ENCODE results near the gene FBXO15.

DNA sequence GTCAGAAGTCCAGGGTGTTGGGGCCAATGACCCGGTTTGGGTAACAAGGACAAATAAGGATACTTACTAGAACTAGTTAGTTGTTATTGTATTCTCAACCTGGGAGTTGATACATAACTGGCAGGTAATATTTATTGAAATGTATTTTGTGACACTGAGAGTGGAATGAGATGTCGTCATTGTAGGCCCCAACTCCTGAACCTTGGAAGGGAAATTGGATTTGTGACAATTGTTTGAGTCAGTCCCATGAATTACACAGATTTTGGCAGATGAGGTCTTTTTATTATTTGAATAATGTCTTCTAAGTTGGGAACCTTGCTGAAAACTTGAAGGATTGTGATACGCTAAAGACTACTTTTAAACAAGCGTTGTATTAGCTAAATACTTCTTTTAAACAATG lies 5.7 kb upstream of the FBXO15 start:
- TF ChIP-seq BCL6 (CRISPR knock-in tag; IDR thresholded peaks at IDR 0.05) (no peak), SAP130 (CRISPR knock-in tag; IDR thresholded peaks at IDR 0.05; ENCODE audit: low read depth) (no peak), ZKSCAN5 (CRISPR knock-in tag; IDR thresholded peaks at IDR 0.05) (no peak), FOXJ3 (CRISPR knock-in tag; IDR thresholded peaks at IDR 0.05; ENCODE audit: borderline replicate concordance) (no peak), NR2C2 (CRISPR knock-in tag; IDR thresholded peaks at IDR 0.05; ENCODE audit: borderline replicate concordance) (no peak), CREB3 (CRISPR knock-in tag; IDR thresholded peaks at IDR 0.05) (no peak), POLR2AphosphoS5 (IDR thresholded peaks at IDR 0.05; ENCODE audit: low read depth, low read length) (no peak), ZFP36 (IDR thresholded peaks at IDR 0.05; ENCODE audit: borderline replicate concordance, low read depth, low read length, partially characterized antibody) (no peak), SOX5 (CRISPR knock-in tag; IDR thresholded peaks at IDR 0.05; ENCODE audit: borderline replicate concordance) (no peak), NAIF1 (CRISPR knock-in tag; IDR thresholded peaks at IDR 0.05; ENCODE audit: borderline replicate concordance) (no peak), SP2 (CRISPR knock-in tag; IDR thresholded peaks at IDR 0.05) (no peak), ZNF292 (CRISPR knock-in tag; IDR thresholded peaks at IDR 0.05; ENCODE audit: borderline replicate concordance, low read depth) (no peak), HDAC6 (IDR thresholded peaks at IDR 0.05; ENCODE audit: low read depth, low read length) (no peak)
- TF ChIP-seq, protein P1, sequence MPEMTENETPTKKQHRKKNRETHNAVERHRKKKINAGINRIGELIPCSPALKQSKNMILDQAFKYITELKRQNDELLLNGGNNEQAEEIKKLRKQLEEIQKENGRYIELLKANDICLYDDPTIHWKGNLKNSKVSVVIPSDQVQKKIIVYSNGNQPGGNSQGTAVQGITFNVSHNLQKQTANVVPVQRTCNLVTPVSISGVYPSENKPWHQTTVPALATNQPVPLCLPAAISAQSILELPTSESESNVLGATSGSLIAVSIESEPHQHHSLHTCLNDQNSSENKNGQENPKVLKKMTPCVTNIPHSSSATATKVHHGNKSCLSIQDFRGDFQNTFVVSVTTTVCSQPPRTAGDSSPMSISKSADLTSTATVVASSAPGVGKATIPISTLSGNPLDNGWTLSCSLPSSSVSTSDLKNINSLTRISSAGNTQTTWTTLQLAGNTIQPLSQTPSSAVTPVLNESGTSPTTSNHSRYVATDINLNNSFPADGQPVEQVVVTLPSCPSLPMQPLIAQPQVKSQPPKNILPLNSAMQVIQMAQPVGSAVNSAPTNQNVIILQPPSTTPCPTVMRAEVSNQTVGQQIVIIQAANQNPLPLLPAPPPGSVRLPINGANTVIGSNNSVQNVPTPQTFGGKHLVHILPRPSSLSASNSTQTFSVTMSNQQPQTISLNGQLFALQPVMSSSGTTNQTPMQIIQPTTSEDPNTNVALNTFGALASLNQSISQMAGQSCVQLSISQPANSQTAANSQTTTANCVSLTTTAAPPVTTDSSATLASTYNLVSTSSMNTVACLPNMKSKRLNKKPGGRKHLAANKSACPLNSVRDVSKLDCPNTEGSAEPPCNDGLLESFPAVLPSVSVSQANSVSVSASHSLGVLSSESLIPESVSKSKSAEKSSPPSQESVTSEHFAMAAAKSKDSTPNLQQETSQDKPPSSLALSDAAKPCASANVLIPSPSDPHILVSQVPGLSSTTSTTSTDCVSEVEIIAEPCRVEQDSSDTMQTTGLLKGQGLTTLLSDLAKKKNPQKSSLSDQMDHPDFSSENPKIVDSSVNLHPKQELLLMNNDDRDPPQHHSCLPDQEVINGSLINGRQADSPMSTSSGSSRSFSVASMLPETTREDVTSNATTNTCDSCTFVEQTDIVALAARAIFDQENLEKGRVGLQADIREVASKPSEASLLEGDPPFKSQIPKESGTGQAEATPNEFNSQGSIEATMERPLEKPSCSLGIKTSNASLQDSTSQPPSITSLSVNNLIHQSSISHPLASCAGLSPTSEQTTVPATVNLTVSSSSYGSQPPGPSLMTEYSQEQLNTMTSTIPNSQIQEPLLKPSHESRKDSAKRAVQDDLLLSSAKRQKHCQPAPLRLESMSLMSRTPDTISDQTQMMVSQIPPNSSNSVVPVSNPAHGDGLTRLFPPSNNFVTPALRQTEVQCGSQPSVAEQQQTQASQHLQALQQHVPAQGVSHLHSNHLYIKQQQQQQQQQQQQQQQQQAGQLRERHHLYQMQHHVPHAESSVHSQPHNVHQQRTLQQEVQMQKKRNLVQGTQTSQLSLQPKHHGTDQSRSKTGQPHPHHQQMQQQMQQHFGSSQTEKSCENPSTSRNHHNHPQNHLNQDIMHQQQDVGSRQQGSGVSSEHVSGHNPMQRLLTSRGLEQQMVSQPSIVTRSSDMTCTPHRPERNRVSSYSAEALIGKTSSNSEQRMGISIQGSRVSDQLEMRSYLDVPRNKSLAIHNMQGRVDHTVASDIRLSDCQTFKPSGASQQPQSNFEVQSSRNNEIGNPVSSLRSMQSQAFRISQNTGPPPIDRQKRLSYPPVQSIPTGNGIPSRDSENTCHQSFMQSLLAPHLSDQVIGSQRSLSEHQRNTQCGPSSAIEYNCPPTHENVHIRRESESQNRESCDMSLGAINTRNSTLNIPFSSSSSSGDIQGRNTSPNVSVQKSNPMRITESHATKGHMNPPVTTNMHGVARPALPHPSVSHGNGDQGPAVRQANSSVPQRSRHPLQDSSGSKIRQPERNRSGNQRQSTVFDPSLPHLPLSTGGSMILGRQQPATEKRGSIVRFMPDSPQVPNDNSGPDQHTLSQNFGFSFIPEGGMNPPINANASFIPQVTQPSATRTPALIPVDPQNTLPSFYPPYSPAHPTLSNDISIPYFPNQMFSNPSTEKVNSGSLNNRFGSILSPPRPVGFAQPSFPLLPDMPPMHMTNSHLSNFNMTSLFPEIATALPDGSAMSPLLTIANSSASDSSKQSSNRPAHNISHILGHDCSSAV (CRISPR knock-in tag; IDR thresholded peaks at IDR 0.05; ENCODE audit: borderline replicate concordance), result no peak
